Measurements from ENCODE around the gene FKBP11.

The FKBP11 gene

GRCh38 chr12:48956279-48957140 lies 31.2 kb upstream of the FKBP11 start:
- DNase-seq (ENCODE audit: low read depth, low spot score): no peak

GRCh38 chr12:48954841-48955501 lies 29.7 kb upstream of the FKBP11 start:
- DNase-seq (ENCODE audit: low read depth, low spot score): no peak

GRCh38 chr12:48954061-48954460 lies 28.8 kb upstream of the FKBP11 start:
- DNase-seq (ENCODE audit: low read depth, low spot score): no peak

DNA sequence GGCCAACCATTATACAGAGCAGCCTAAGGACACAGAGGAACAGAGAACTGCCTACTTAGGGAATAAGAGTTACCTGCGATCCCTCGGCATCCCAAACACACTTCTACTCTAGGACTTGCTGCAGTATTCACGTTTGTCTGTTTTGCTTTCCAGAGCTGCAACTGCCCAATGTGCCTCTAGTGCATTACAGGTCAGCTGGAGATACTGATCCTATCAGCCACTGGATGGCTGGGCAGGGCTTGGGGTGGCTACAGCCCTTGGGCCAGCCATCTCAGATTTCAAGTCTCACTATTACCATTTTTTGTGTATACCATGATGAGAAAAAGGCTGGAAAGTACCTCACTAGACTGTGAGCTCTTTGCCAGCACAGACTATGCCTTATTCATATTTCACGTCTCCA lies 27.4 kb upstream of the FKBP11 start:
- DNase-seq (ENCODE audit: low read depth, low spot score): no peak

DNA sequence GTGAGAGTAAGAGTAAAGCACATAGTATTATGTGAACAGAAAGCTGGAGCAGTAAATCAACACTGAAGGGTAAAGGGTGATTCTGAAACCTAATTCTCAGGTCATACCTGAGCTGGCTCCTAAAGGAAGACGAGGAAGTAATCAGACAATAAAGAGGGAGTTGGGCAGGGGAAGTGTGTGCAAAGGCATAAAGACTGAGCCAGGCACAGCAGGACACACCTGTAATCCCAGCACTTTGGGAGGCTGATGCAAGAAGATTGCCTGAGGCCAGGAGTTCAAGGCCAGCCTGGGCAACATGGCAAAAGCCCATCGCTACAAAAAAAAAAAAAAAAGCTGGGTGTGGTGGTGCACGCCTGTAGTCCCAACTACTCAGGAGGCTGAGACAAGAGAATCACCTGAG lies 22.4 kb upstream of the FKBP11 start:
- no peak for DNase-seq (ENCODE audit: low read depth, low spot score)

GRCh38 chr12:48946943-48947342 lies 21.7 kb upstream of the FKBP11 start:
- no peak for DNase-seq (ENCODE audit: low read depth, low spot score)

GRCh38 chr12:48946205-48946604 lies 20.9 kb upstream of the FKBP11 start:
- no peak for DNase-seq (ENCODE audit: low read depth, low spot score)

DNA sequence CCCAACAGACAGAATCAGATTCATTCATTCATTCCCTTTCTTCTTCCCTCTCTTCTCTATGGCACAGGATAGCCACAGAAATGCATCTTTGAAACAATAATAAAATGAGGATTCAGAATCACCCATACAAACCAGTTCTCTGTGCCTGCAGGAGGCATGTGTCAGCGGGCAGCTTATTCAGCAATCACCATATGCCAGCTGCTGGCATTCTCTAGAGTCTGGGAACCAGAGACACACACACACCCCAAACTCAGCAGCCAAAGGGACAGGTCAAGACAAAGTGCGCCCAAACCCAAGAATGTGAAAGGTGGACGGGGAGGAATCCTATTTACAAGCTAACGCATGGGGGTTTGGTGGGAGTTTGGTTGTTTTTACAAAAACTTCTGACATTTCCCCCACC lies 17.9 kb upstream of the FKBP11 start:
- no peak for DNase-seq (ENCODE audit: low read depth, low spot score)

DNA sequence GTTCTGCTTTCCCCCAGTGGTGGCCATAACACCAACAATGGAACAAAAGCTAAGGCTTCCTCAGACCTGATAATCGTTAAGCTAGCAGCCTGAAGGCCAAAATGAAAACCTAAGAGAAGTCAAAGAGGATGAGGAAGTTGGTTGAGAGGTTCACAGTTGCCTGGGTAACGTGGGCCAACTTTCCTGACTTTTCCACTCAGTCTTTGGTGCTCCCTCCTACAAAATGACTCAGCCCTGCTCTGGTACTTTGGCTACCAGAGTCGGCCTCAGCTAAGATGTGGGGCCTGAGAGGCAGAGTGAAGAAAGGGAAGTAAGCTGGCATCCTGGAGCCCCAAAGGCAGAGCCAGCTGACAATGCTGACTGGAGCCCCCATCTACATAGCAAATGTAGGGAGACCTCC lies 14.9 kb upstream of the FKBP11 start:
- DNase-seq (ENCODE audit: low read depth, low spot score): no peak

- no peak for DNase-seq (ENCODE audit: low read depth, low spot score)
These were observed 13.5 kb upstream of the FKBP11 start for GRCh38 chr12:48938805-48939204.

DNA sequence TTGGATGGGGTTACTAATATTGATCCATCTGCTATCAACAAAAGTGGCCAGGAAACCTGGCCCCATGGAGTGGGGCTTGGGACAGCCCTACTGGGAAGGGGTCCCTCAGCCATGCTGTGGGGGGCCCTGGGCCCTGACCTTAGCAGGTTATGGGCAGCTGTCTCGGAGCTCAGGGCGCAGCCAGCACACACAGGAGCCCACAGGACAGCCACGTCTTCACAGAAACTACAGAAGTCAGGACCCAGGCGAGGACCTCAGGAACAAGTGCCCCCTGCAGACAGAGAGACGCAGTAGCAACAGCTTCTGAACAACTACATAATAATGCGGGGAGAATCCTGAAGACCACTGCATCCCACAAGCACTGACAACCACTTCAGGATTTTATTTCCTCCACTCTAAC lies 11.9 kb upstream of the FKBP11 start:
- DNase-seq (ENCODE audit: low read depth, low spot score): no peak

DNA sequence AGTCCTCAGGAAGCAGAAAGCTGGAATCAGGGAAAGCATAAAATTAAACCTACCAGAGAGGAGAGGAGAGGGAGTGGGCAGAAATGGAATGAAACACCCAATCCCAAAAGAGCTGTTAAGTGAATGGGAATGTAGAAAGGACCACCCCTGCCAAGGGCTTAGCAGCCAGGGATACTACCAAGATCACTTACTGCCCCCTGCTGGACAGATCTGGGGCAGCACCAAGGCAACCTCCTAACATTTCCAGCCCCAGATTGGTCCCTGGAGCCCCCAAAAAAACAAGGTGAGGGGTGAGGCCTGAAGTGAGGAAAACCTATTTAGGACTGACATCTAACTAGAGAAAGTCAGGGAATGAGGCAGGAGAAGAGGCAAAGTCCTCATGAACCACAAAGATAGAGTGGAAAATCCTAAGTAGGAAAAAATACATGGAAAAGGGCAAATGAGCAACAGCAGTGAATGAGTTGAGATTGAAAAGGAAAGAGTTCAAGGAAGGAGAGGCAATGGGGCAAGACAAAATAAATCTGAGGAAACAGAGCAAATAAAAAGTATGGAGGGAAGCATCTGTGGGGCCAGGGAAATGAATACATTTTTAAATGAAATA lies 11.2 kb upstream of the FKBP11 start:
- peak; percentile 70 for DNase-seq (ENCODE audit: low read depth, low spot score)

DNA sequence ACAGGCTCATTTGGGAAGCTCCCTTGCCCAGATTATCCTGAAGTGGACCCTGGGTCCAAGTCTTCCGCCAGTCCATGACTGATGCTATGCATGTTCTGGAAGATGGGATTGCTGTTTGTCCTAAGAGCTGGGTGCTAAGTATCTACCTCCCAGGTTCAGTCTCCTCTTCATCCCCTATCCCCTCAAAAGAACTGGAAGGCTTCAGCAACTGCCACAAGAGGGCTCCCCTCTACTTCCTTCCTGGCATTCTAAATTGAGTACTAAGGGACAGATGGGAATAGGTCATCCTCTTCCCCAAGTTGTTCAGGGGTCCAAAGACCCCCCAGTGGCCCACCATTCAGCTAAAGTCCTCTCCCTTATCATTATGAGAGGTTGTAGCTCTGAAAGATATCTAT lies 9.0 kb upstream of the FKBP11 start:
- DNase-seq (ENCODE audit: low read depth, low spot score): no peak

- DNase-seq (ENCODE audit: low read depth, low spot score): no peak
These were observed 8.5 kb upstream of the FKBP11 start for GRCh38 chr12:48933664-48934311.

- DNase-seq (ENCODE audit: low read depth, low spot score): no peak
These were observed 7.6 kb upstream of the FKBP11 start for GRCh38 chr12:48932878-48933277.

GRCh38 chr12:48930475-48930874 lies 5.2 kb upstream of the FKBP11 start:
- DNase-seq (ENCODE audit: low read depth, low spot score): no peak

DNA sequence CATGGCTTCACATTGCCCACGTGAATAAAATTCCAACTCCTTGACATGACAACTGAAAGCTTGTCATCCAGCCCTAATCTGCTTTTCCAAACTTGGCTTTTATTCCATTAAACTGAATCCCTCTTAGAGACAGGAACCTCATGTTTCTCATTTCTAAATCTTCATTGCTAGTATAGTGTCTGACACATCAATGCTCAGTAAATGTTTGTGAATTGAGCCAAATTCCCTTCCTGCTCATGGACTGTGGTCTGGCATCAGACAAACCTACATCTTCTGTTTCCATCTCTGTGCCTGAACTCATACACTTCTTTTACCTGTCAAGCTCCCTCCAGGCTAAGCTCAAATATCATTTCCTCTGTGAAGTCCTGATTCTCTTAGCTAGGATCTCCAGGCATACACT lies 4.3 kb upstream of the FKBP11 start:
- no peak for DNase-seq (ENCODE audit: low read depth, low spot score)

- DNase-seq (ENCODE audit: low read depth, low spot score): no peak
These were observed 2.0 kb upstream of the FKBP11 start for GRCh38 chr12:48927261-48927660.

- DNase-seq (ENCODE audit: low read depth, low spot score): peak; percentile 58
These were observed 532 bp downstream of the FKBP11 start for GRCh38 chr12:48924617-48925303.

- DNase-seq (ENCODE audit: low read depth, low spot score): no peak
These were observed 2.2 kb downstream of the FKBP11 start for GRCh38 chr12:48923117-48923516.

DNA sequence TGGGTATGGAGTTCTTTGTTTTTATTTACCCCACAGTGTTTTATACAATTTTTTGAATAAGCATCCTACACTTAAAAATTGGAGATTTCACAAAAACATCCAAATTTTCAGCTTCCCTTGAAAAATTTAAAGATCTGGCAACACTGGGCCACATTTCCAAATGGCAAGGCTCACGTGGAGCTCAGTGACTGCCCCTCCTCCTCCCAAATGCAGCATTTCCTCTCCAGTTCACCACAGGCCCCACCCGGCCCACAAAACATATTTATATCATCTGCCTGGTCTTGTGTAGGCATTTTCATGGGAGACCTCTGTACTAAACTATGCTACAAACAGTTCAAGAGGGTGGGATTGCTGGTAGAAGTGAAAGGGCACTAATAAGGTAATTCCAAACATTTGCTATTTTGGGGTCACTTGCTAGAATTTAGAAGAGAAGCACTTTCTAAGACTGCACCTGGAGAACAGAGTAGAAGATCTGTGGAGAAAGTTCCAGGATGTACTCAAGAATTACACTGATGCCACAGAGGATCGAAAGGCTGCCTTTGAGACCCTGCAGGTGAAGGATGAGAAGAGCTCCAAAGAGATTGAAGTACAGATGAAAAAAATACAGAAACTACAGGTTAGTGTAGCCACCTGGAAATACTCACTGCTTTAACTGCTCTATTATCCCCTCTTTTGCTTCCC lies 7.3 kb downstream of the FKBP11 start:
- no peak for DNase-seq (ENCODE audit: low read depth, low spot score)
